Retinal pigment epithelial cell (primary cell): ENCODE results near the gene PPM1J.
"Not testable (repeated sequence)": the region's sequence is repeated elsewhere in the genome, so short reads cannot be mapped to it uniquely, and the experiment has no call there.

ENCODE experiments used
- DNase-seq: peaks from one replicate; pipeline ENCODE4 v3.0.0-alpha.2; 2010; ENCODE audit warnings: low read depth
- H3K4me3 ChIP-seq: 2 replicates; pipeline ENCODE4 v1.5.1; 2011; ENCODE audit warnings: mild to moderate bottlenecking, low read length, control low read depth, moderate library complexity
- CTCF ChIP-seq: conservative IDR thresholded peaks from 2 replicates; pipeline ENCODE4 v1.5.1; 2011; ENCODE audit warnings: low read depth, low read length, control low read depth, inconsistent platforms

PPM1J gene

GRCh38 chr1:112744009-112744578 lies 29.0 kb upstream of the PPM1J start:
- H3K4me3 ChIP-seq = peak overlapping the region; percentile 32
- no peak for DNase-seq
- TF ChIP-seq CTCF = peak; percentile 53

- TF ChIP-seq CTCF = no peak
- DNase-seq = no peak
- H3K4me3 ChIP-seq = peak overlapping the region; percentile 32
Observed at GRCh38 chr1:112743174-112744008, 28.3 kb upstream of the PPM1J start.

- H3K4me3 ChIP-seq = no peak overlapping the region
- no peak for TF ChIP-seq CTCF
- no peak for DNase-seq
Observed at GRCh38 chr1:112737573-112737972, 22.4 kb upstream of the PPM1J start.

GRCh38 chr1:112735752-112736151 lies 20.6 kb upstream of the PPM1J start:
- TF ChIP-seq CTCF = no peak
- H3K4me3 ChIP-seq = no peak overlapping the region
- no peak for DNase-seq

GRCh38 chr1:112731451-112731850 lies 16.3 kb upstream of the PPM1J start:
- no peak for TF ChIP-seq CTCF
- H3K4me3 ChIP-seq = no peak overlapping the region
- no peak for DNase-seq

- DNase-seq = no peak
- no peak for TF ChIP-seq CTCF
Observed at GRCh38 chr1:112729909-112730308, 14.8 kb upstream of the PPM1J start.

GRCh38 chr1:112729011-112729410 lies 13.9 kb upstream of the PPM1J start:
- not testable (repeated sequence) for H3K4me3 ChIP-seq, DNase-seq

More at GRCh38 chr1:112729909-112730308, 14.8 kb upstream of the PPM1J start:
- H3K4me3 ChIP-seq = no peak overlapping the region

GRCh38 chr1:112728306-112728971 lies 13.3 kb upstream of the PPM1J start:
- not testable (repeated sequence) for H3K4me3 ChIP-seq, DNase-seq
